GM18505 (cell line): ENCODE results near the gene NCAM1.

Experiments
- ATAC-seq: cut with Tn5 transposase; IDR thresholded peaks from one replicate; pipeline ENCODE4 v1.9.1; 2021; ENCODE audit not compliant: unreplicated experiment
- POLR2A ChIP-seq: IDR thresholded peaks from 4 replicates; pipeline ENCODE4 v1.6.1; 2011; ENCODE audit warnings: borderline replicate concordance; ENCODE audit not compliant: insufficient read depth, insufficient read length; ENCODE audit errors: extremely low read depth

The NCAM1 gene

GRCh38 chr11:112983887-112984286, 22.7 kb downstream of the NCAM1 start:
- no peak for TF ChIP-seq POLR2A
- no peak for ATAC-seq

DNA sequence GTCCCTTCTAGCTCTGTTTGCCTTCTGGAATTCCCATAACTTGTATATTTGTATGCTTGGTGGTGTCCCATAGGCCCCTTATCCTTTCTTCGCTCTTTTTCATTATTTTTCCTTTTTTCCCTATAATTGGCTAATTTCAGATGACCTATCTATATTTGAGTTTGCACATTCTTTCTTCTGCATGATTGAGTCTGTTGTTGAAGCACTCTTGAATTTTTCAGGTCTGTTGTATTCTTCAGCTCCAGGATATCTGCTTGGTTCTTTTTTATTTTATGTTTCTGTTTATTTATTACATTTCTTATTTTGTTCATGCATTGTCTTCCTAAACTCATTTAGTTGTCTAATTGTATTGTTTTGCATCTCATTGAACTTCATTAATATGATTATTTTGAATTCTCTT, 28.0 kb downstream of the NCAM1 start:
- ATAC-seq = no peak
- no peak for TF ChIP-seq POLR2A

GRCh38 chr11:112993808-112994207, 32.6 kb downstream of the NCAM1 start:
- ATAC-seq = no peak
- TF ChIP-seq POLR2A = no peak

DNA sequence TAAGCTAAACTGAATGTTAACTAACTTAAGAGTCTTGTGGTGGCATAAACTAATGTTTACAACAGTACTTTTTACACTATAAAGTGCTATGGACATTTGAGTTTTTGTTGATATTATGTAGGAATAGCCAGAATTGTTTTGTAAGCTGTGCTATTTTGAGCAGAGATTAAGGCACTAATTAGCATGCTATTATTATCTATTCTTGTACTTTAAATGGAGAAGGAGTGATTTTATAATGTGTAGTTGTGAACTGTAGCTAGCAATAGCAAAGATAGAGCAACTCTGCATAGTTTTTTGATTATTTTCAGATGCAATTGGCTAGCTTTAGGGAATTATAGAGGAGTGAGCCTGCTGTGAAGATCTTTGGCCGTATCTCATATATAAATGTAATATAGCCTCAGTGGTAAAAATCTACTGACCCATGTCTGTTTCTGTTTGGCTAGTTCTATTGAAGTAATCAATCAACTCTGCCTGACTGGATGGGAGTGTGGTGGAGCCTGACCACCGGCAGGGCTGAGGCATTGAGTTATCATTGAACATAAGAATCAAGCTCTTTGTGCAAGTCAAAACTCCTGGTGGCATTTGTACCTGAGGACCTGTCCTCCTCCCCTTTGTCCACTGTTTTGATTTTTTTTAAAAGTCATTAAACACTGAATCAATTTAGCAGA, 34.3 kb downstream of the NCAM1 start:
- TF ChIP-seq POLR2A = no peak

GRCh38 chr11:112996994-112997393, 35.8 kb downstream of the NCAM1 start:
- no peak for TF ChIP-seq POLR2A
- ATAC-seq = no peak

More for the DNA sequence above, 34.3 kb downstream of the NCAM1 start:
- no peak for ATAC-seq

- no peak for TF ChIP-seq POLR2A
- no peak for ATAC-seq
These were observed 36.7 kb downstream of the NCAM1 start for GRCh38 chr11:112997857-112998466.

- ATAC-seq = no peak
- TF ChIP-seq POLR2A = no peak
These were observed 38.3 kb downstream of the NCAM1 start for GRCh38 chr11:112999520-112999919.

DNA sequence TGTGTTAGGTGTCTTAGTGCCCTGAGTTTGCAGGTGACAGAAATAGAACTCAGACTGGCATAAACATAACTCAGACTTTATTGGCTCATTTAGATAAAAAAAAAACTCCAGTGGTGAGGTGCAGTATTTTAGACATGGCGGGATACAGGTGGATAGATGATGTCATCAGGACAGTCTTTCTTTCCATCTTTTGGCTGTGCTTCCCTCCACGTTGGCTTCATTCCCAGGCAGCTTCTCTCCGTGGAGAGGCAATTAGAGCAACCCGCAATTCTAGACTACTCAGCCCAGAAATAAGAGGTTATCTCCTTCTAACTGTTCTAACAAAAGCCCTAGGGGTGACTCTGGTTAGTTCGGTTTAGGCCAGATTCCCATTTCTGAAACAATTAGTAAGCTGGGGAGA, 40.5 kb downstream of the NCAM1 start:
- no peak for TF ChIP-seq POLR2A

GRCh38 chr11:113006896-113007445, 45.8 kb downstream of the NCAM1 start:
- no peak for ATAC-seq
- no peak for TF ChIP-seq POLR2A

More for the DNA sequence above, 40.5 kb downstream of the NCAM1 start:
- no peak for ATAC-seq

- ATAC-seq = no peak
These were observed 53.3 kb downstream of the NCAM1 start for GRCh38 chr11:113014262-113015097.

GRCh38 chr11:113015098-113015455, 53.9 kb downstream of the NCAM1 start:
- no peak for TF ChIP-seq POLR2A

More at GRCh38 chr11:113014262-113015097, 53.3 kb downstream of the NCAM1 start:
- no peak for TF ChIP-seq POLR2A

DNA sequence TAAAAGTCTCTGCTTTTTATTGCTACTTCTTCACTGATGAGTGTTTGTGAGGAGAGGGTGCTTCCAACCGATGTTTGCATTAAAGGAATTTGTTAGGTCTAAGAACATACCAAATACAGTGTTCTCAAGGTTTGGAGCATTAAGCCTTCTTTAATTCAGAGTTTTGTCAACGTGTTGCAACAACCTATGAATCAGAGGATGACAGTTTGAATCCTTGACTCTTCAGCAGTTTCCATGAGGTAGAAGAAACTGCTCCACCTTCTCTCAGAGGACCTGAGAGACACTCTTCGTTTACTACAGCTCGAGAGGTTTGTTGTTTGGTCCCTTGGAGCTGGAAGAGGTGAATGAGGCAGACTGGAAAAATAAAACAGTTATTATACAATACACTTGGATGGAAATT, 55.7 kb downstream of the NCAM1 start:
- ATAC-seq = no peak
- TF ChIP-seq POLR2A = no peak

More at GRCh38 chr11:113015098-113015455, 53.9 kb downstream of the NCAM1 start:
- ATAC-seq = no peak

DNA sequence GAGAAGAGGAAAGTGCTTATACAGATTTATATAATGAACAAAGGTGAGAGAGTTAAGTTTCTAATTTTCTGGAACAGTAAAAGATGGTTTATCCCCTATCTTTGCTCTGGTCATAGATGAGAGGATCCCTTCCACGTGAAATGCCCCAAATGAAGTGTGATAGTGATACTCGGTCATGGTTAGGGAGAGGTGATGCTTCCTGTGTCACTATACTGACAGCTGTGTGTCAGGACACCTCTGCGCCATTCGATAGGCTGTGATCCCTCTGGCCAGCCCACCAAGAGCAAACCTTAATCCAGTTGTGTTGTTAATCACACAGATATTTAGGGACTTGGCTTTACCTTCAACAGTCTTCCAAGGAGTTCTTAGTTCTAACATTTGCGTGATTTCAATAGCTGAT, 57.7 kb downstream of the NCAM1 start:
- no peak for TF ChIP-seq POLR2A
- no peak for ATAC-seq
